Vagina (tissue), 2 donors: ENCODE results near the gene ARHGAP26. TPM values are rescaled to one million over a fixed set of nuclear protein-coding genes. Genes with fewer than 3 reads are reported as not detected.

ENCODE experiments used
- DNase-seq, 2 donors: peaks; one replicate each; pipeline ENCODE4 v3.0.0-alpha.2; 2017; ENCODE audit errors: extremely low spot score in 2 of 2
- H3K27ac ChIP-seq: fragments of 200-600 bp; sonication (generic); one replicate; pipeline ENCODE4 v1.5.1; 2019
- H3K27me3 ChIP-seq: fragments of 200-600 bp; sonication (generic); one replicate; pipeline ENCODE4 v1.5.1; 2019
- H3K36me3 ChIP-seq, 2 donors: fragments of 200-600 bp; sonication (generic); one replicate each; pipeline ENCODE4 v1.5.1; 2017 to 2019
- H3K4me1 ChIP-seq: fragments of 200-600 bp; sonication (generic); one replicate; pipeline ENCODE4 v1.5.1; 2019
- H3K4me3 ChIP-seq, 2 donors: fragments of 200-600 bp; sonication (generic); 1 replicate in 1 of 2; 2 replicates in 1 of 2; pipeline ENCODE4 v1.5.1; 2016 to 2019
- H3K9me3 ChIP-seq: fragments of 200-600 bp; sonication (generic); one replicate; pipeline ENCODE4 v1.5.1; 2019
- CTCF ChIP-seq, 3 experiments: fragments of 450-650 bp in 2 of 3; fragments of 200-600 bp in 1 of 3; sonication (generic) in 1 of 3; IDR thresholded peaks; one replicate each; pipeline ENCODE4 v1.5.1; 2017 to 2019; ENCODE audit warnings: antibody characterized with exemption in 3 of 3, mild to moderate bottlenecking in 2 of 3, moderate library complexity in 2 of 3
- POLR2A ChIP-seq, 2 donors: fragments of 450-650 bp; IDR thresholded peaks; one replicate each; pipeline ENCODE4 v1.6.1; 2017; ENCODE audit warnings: antibody characterized with exemption in 2 of 2, mild to moderate bottlenecking in 2 of 2, moderate library complexity in 2 of 2
- POLR2AphosphoS5 ChIP-seq, 2 donors: sonication (generic); formaldehyde crosslinking; IDR thresholded peaks; one replicate each; pipeline ENCODE4 v1.9.0; 2017; ENCODE audit warnings: antibody characterized with exemption in 2 of 2, mild to moderate bottlenecking in 2 of 2, low read depth in 1 of 2; ENCODE audit not compliant: insufficient read depth in 1 of 2
- intact Hi-C: fragments of 100-400 bp; cut with DNase I; formaldehyde crosslinking; loops from one replicate; pipeline ENCODE4 v1.15.1; 2023
- total RNA-seq: library from RNA; depleted of rRNA; stranded (reverse); fragments of >200 nt; gene quantifications from one replicate; pipeline ENCODE4 v1.2.3, GENCODE V29; 2016

ARHGAP26 gene
- total RNA-seq, 1 donor from 2014 or later, result 42.5 TPM

GRCh38 chr5:143226361-143226760 lies 456.2 kb downstream of the ARHGAP26 start:
- DNase-seq, result no peak
- H3K27me3 ChIP-seq, result no peaks in the 10 kb centered on the region
- H3K27ac ChIP-seq, result no peak overlapping the region
- no peaks in the 10 kb centered on the region for H3K9me3 ChIP-seq
- peaks cover 0 to 6% of the 10 kb centered on the region in 2 donors for H3K36me3 ChIP-seq
- intact Hi-C loops, result no loop called here
- no peak for TF ChIP-seq POLR2A (IDR thresholded peaks at IDR 0.05)
- no peak for TF ChIP-seq CTCF (IDR thresholded peaks at IDR 0.05)
- no peak for TF ChIP-seq POLR2AphosphoS5 (IDR thresholded peaks at IDR 0.05; ENCODE audit: insufficient read depth in 1 of 2, low read depth in 1 of 2)
- H3K4me3 ChIP-seq, result no peak overlapping the region
- peaks cover 8% of the 10 kb centered on the region for H3K4me1 ChIP-seq

- no peak for DNase-seq
- H3K9me3 ChIP-seq, result no peaks in the 10 kb centered on the region
- peaks cover 0 to 6% of the 10 kb centered on the region in 2 donors for H3K36me3 ChIP-seq
- no peak overlapping the region for H3K27ac ChIP-seq
- H3K27me3 ChIP-seq, result no peaks in the 10 kb centered on the region
- H3K4me1 ChIP-seq, result peaks cover 8% of the 10 kb centered on the region
- no peak overlapping the region for H3K4me3 ChIP-seq
- TF ChIP-seq POLR2AphosphoS5 (IDR thresholded peaks at IDR 0.05; ENCODE audit: insufficient read depth in 1 of 2, low read depth in 1 of 2) (no peak), CTCF (IDR thresholded peaks at IDR 0.05) (no peak), POLR2A (IDR thresholded peaks at IDR 0.05) (no peak)
- intact Hi-C loops, result no loop called here
These were observed 456.7 kb downstream of the ARHGAP26 start for GRCh38 chr5:143226872-143227271.

- TF ChIP-seq CTCF (IDR thresholded peaks at IDR 0.05) (no peak), POLR2A (IDR thresholded peaks at IDR 0.05) (no peak), POLR2AphosphoS5 (IDR thresholded peaks at IDR 0.05; ENCODE audit: insufficient read depth in 1 of 2, low read depth in 1 of 2) (no peak)
- Histone ChIP-seq H3K4me3 (no peak overlapping the region), H3K4me1 (peaks cover 8% of the 10 kb centered on the region), H3K9me3 (no peaks in the 10 kb centered on the region), H3K27me3 (no peaks in the 10 kb centered on the region), H3K27ac (no peak overlapping the region), H3K36me3 (peaks cover 0 to 6% of the 10 kb centered on the region in 2 donors)
- no peak for DNase-seq
- intact Hi-C loops, result no loop called here
These were observed 457.1 kb downstream of the ARHGAP26 start for GRCh38 chr5:143227301-143227700.

- intact Hi-C loops, result no loop called here
- DNase-seq, result no peak
These were observed 458.6 kb downstream of the ARHGAP26 start for GRCh38 chr5:143228597-143229293.

More at GRCh38 chr5:143228597-143229293, 458.6 kb downstream of the ARHGAP26 start:
- no peak overlapping the region for H3K4me3 ChIP-seq
- H3K9me3 ChIP-seq, result no peaks in the 10 kb centered on the region
- no peak overlapping the region for H3K27ac ChIP-seq
- peaks cover 8% of the 10 kb centered on the region for H3K4me1 ChIP-seq
- TF ChIP-seq CTCF (IDR thresholded peaks at IDR 0.05) (no peak), POLR2A (IDR thresholded peaks at IDR 0.05) (no peak), POLR2AphosphoS5 (IDR thresholded peaks at IDR 0.05; ENCODE audit: insufficient read depth in 1 of 2, low read depth in 1 of 2) (no peak)
- peaks cover 0 to 6% of the 10 kb centered on the region in 2 donors for H3K36me3 ChIP-seq
- no peaks in the 10 kb centered on the region for H3K27me3 ChIP-seq
